Measurements from ENCODE around the gene XPNPEP2.

The XPNPEP2 gene

DNA sequence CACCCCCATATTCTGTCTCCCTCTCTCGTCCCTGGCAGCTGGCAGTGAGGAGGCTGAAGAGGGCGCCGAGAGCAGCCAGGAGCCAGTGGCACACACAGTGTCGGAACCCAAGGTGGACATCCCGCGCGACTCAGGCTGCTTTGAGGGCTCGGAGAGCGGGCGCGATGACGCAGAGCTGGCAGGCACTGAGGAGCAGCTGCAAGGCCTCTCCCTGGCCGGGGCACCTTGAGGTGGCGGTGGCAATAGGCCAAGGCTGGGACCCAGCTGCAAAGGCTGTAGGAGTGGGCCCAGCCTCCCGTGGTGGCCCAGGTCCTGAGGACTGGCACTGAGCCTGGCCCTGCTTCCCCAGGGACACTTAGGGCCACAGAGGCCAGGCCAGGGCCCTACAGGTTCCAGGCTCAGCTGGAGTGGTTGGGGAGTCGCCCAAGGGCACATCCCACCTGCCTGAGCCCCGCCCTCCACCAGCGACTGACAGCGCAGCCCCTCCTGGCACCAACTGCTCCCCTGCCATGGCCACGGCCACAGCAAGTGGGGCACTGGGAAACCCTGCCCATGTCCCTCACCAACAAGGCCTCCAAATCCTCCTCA is 54.9 kb downstream of the XPNPEP2 start:
- peaks cover 78% of the 10 kb centered on the region for H3K36me3 ChIP-seq (ENCODE audit: control insufficient read depth, low read length)
- no peaks in the 10 kb centered on the region for H4K20me1 ChIP-seq (ENCODE audit: control insufficient read depth, insufficient read depth, low read depth, low read length)
- H3F3A ChIP-seq (ENCODE audit: control insufficient read depth, insufficient read depth): peaks cover 15% of the 10 kb centered on the region; the same call in 1 of the 2 replicates
- no peaks in the 10 kb centered on the region for H3K9me3 ChIP-seq (ENCODE audit: control insufficient read depth, insufficient read depth, low read length)
- no peaks in the 10 kb centered on the region for H3K27me3 ChIP-seq (ENCODE audit: control insufficient read depth, low read length)
- H3K9me2 ChIP-seq (replicated peaks; ENCODE audit: control insufficient read depth, low read length): no peaks in the 10 kb centered on the region
- TF ChIP-seq, protein P1, sequence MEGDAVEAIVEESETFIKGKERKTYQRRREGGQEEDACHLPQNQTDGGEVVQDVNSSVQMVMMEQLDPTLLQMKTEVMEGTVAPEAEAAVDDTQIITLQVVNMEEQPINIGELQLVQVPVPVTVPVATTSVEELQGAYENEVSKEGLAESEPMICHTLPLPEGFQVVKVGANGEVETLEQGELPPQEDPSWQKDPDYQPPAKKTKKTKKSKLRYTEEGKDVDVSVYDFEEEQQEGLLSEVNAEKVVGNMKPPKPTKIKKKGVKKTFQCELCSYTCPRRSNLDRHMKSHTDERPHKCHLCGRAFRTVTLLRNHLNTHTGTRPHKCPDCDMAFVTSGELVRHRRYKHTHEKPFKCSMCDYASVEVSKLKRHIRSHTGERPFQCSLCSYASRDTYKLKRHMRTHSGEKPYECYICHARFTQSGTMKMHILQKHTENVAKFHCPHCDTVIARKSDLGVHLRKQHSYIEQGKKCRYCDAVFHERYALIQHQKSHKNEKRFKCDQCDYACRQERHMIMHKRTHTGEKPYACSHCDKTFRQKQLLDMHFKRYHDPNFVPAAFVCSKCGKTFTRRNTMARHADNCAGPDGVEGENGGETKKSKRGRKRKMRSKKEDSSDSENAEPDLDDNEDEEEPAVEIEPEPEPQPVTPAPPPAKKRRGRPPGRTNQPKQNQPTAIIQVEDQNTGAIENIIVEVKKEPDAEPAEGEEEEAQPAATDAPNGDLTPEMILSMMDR (IDR thresholded peaks at IDR 0.05; ENCODE audit: low read depth, low read length, poor library complexity, severe bottlenecking): no peak
- no peak for TF ChIP-seq EZH2phosphoT487 (IDR thresholded peaks at IDR 0.05; ENCODE audit: borderline replicate concordance, low read length)
- no peak overlapping the region for H3K4me2 ChIP-seq (ENCODE audit: low read length)
- no peaks in the 10 kb centered on the region for H3K4me1 ChIP-seq (ENCODE audit: control insufficient read depth, low read length)
- H3K79me2 ChIP-seq (ENCODE audit: control insufficient read depth, low read length): no peaks in the 10 kb centered on the region
- no peak overlapping the region for H3K27ac ChIP-seq (ENCODE audit: low read depth, low read length)
- no peak overlapping the region for H3K4me3 ChIP-seq (ENCODE audit: low read length)

DNA sequence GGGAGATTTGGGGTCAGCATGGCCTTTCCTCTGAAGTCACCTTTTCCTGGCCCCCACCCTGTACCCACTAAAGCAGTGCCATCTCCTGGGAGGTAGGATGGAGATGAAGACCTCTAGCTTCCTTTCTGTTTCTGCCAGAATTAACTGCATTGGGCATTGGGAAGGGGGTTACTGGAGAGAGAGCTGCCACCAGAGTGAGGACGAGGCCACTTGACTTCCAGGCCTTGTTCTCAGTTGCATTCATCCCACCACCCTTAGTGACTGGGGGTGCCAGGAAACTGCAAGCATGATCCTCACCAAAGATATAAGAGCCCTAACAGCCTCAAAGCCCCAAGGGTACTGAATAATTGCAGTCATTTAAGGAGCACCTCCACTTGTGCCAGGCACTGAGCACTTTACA is 56.8 kb downstream of the XPNPEP2 start:
- Histone ChIP-seq H3K27me3 (ENCODE audit: control insufficient read depth, low read length) (no peaks in the 10 kb centered on the region), H3K9me3 (ENCODE audit: control insufficient read depth, insufficient read depth, low read length) (no peaks in the 10 kb centered on the region), H3K79me2 (ENCODE audit: control insufficient read depth, low read length) (no peaks in the 10 kb centered on the region), H3K27ac (ENCODE audit: low read depth, low read length) (no peak overlapping the region), H3K36me3 (ENCODE audit: control insufficient read depth, low read length) (peaks cover 71% of the 10 kb centered on the region), H3K4me1 (ENCODE audit: control insufficient read depth, low read length) (no peaks in the 10 kb centered on the region), H3K4me3 (ENCODE audit: low read length) (no peak overlapping the region), H4K20me1 (ENCODE audit: control insufficient read depth, insufficient read depth, low read depth, low read length) (no peaks in the 10 kb centered on the region), H3K4me2 (ENCODE audit: low read length) (no peak overlapping the region), H3F3A (ENCODE audit: control insufficient read depth, insufficient read depth) (peaks cover 18% of the 10 kb centered on the region), H3K9me2 (replicated peaks; ENCODE audit: control insufficient read depth, low read length) (no peaks in the 10 kb centered on the region)
- TF ChIP-seq, protein P1 (IDR thresholded peaks at IDR 0.05; ENCODE audit: low read depth, low read length, poor library complexity, severe bottlenecking): no peak
- TF ChIP-seq EZH2phosphoT487 (IDR thresholded peaks at IDR 0.05; ENCODE audit: borderline replicate concordance, low read length): no peak

DNA sequence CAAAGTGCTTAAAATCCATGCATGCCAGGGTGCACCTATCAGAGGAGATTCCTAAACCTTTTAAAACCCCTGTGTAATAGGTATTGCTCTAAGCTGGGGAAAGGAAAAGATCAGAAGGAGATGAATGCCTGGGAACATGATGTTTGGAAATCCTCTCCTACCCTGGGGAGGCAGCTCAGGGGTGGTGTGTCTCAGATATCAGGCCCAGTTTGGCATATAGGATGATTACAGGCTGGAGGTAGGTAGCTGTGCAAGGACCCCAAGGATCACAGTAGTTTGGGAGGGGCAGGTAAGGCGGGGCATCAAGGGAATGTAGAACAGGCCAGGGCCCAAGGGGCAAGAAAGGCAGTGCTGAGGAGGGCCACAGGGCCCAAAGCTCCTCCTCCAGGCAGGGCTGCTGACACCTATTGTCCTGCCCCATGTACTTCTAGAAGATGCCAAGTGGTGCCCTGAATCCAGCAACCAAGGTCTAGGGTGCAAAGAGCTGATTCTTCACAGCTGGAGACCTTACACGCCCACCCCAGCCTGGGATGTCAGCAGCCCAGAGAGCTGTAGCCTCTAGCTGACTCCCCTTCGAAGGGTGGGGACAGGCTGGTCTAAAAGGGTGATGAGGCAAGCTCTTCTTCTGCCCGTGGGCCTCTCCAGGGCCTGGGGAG is 58.6 kb downstream of the XPNPEP2 start:
- Histone ChIP-seq H3K27ac (ENCODE audit: low read depth, low read length) (no peak overlapping the region), H3K36me3 (ENCODE audit: control insufficient read depth, low read length) (peaks cover 53% of the 10 kb centered on the region)
- TF ChIP-seq, protein P1 (IDR thresholded peaks at IDR 0.05; ENCODE audit: low read depth, low read length, poor library complexity, severe bottlenecking): no peak
- no peak for TF ChIP-seq EZH2phosphoT487 (IDR thresholded peaks at IDR 0.05; ENCODE audit: borderline replicate concordance, low read length)

More for the DNA sequence above, 58.6 kb downstream of the XPNPEP2 start:
- H3K4me3 ChIP-seq (ENCODE audit: low read length): no peak overlapping the region
- no peak overlapping the region for H3K4me2 ChIP-seq (ENCODE audit: low read length)
- H3K27me3 ChIP-seq (ENCODE audit: control insufficient read depth, low read length): no peaks in the 10 kb centered on the region
- H3K4me1 ChIP-seq (ENCODE audit: control insufficient read depth, low read length): no peaks in the 10 kb centered on the region
- peaks cover 18% of the 10 kb centered on the region for H3F3A ChIP-seq (ENCODE audit: control insufficient read depth, insufficient read depth)
- H4K20me1 ChIP-seq (ENCODE audit: control insufficient read depth, insufficient read depth, low read depth, low read length): no peaks in the 10 kb centered on the region
- no peaks in the 10 kb centered on the region for H3K79me2 ChIP-seq (ENCODE audit: control insufficient read depth, low read length)
- no peaks in the 10 kb centered on the region for H3K9me3 ChIP-seq (ENCODE audit: control insufficient read depth, insufficient read depth, low read length)
- no peaks in the 10 kb centered on the region for H3K9me2 ChIP-seq (replicated peaks; ENCODE audit: control insufficient read depth, low read length)
